GM18498 (cell line): Measurements from ENCODE around the gene DZIP1L.
"Not testable (repeated sequence)": the region's sequence is repeated elsewhere in the genome, so short reads cannot be mapped to it uniquely, and the experiment has no call there.

Experiments
- ATAC-seq: cut with Tn5 transposase; IDR thresholded peaks from one replicate; pipeline ENCODE4 v1.9.1; 2021; ENCODE audit warnings: mild to moderate bottlenecking, moderate library complexity; ENCODE audit not compliant: unreplicated experiment

DZIP1L gene

GRCh38 chr3:138114431-138114918 is 933 bp downstream of the DZIP1L start:
- ATAC-seq, result no peak

- no peak for ATAC-seq
These were observed 2.1 kb downstream of the DZIP1L start for GRCh38 chr3:138113326-138113725.

DNA sequence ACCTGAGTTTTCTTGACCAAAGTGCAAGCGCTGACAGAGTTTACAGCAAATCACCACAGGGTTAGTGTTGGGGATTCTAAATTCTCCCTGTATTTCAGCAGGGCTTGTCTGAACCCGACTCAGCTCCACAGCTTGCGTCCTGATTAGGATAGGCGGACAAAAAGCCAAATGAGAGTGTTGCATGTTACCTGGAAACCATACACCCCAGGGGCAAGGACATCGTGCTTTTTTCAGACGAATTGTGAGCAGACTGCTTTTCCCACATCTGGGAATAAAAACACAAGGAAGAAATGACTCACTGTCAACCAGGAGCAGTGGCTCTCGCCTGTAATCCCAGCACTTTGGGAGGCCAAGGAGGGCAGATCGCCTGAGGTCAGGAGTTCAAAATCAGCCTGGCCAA is 3.0 kb downstream of the DZIP1L start:
- ATAC-seq, result no peak

- ATAC-seq, result no peak
These were observed 9.8 kb downstream of the DZIP1L start for GRCh38 chr3:138105598-138105997.

DNA sequence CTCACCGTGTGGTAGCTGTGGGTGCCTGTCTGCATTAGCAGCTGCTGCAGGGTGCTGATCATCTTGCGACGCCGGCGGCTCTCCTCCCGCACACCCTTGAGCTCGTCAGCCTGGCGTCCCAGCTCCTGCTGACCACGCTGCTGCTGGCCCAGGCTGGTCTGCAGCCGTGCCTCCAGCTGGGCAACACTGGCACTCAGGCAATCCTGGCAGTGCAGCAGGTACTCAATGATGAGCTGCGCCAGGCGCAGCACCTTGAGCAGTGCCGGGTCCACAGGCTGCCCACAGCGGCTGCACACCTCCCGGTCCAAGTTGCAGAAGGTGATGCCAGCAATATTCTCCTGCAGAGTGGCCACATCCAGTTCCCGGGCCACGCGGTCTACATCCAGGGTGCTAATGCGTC is 11.9 kb downstream of the DZIP1L start:
- no peak for ATAC-seq

DNA sequence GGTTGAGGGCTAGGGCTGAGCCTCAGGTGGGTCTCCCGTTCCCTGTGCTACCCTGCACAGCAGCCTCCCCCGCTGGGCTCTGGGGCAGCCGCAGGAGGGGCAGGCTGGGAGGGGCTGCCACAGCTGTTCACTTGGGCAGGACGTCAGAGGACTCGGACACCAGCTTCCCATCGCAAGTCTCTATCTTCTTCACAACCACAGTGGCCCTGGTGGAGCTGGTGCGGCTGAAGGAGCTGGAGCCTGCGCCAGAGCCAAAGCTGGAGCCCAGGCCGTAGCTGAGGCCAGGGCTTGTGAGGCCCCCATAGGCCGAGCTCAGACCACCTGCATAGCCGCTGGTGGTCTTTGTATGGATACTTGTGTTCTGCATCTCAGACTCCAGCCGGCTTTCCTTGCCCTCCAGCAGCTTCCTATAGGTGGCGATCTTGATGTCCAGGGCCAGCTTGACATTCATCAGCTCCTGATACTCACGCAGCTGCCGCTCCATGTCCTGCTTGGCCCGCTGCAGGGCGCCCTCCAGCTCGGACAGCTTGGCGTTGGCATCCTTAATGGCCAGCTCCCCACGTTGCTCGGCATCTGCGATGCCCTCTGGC is 14.0 kb downstream of the DZIP1L start:
- ATAC-seq, result not testable (repeated sequence)

DNA sequence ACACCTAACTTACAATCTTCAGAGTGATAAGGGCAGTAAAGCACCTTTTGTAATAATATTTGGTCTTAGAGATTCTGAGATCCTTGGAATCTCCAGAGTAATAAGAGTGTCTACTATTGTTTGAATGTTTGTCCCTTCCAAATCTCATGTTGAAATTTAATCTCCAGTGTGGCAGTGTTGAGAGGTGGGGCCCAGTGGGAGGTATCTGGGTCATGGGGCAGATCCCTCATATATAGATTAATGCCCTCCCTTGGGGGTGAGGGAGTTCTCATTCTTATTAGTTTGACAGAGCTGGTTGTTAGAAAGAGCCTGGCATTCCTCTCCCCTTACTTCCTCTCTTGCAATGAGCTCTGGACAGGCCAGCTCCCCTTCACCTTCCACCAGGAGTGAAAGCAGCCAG is 16.0 kb downstream of the DZIP1L start:
- no peak for ATAC-seq

- ATAC-seq, result no peak
These were observed 17.9 kb downstream of the DZIP1L start for GRCh38 chr3:138097192-138098172.

GRCh38 chr3:138093721-138094120 is 21.7 kb downstream of the DZIP1L start:
- ATAC-seq, result no peak

DNA sequence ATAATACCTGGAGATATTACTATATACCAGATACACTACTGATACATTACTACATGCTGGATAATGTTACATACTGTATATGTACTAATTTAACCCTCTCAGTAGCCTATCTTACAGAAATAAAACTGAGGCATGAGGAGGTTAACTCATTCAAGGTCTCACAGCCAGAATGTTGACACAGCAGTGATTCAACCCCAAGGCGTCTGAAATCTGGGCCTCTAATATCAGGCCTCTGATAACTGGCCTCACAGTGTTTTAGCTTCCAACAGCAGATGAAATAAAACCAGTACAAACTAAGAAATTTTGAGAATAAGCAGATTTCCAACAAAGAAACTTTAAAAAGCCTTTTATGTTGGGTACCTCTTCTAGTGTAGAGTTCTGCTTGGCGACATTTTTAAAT is 23.4 kb downstream of the DZIP1L start:
- no peak for ATAC-seq

DNA sequence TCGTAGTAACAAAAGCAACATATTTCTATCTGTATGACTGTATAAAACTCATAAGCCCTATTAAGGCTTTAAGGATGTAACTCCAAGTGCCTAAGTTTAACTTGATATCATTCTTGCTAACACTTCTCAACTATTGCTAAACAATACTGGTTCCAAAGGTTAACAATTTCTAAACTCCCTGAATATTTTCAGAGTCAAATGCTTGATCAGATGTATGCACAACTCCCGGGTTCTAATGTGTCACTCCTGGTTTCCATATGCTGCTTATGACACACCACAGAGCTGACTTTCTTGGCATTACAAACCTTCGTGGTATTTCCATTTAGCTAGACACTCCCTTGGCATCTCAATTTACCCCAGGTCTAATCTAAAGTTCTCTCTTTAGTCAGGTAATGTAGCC is 26.3 kb downstream of the DZIP1L start:
- ATAC-seq, result no peak

DNA sequence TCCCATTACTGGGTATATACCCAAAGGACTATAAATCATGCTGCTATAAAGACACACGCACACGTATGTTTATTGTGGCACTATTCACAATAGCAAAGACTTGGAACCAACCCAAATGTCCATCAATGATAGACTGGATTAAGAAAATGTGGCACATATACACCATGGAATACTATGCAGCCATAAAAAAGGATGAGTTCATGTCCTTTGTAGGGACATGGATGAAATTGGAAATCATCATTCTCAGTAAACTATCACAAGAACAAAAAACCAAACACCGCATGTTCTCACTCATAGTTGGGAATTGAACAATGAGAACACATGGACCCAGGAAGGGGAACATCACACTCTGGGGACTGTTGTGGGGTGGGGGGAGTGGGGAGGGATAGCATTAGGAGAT is 29.7 kb downstream of the DZIP1L start:
- not testable (repeated sequence) for ATAC-seq

DNA sequence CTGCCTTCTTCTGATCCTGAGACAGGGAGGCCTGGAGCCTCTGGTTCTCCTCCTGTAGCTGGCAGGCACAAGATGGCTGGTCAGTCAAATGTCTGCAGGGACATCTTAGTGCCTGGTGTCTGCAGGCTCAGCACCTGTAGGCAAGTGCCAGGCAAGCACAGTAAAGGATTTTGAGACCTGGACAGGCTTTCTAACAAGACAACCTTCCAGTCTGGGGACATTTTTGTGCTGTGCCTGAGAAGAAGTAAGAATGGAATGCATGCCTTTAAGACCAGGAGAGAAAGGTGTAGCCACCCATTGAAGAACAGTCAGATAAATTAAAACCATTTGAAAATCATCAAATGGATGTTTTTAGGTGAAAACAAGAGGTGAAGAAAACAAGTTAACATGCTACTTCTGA is 31.2 kb downstream of the DZIP1L start:
- ATAC-seq, result no peak

- peak; percentile 36 for ATAC-seq
These were observed 32.4 kb downstream of the DZIP1L start for GRCh38 chr3:138082992-138083386.

GRCh38 chr3:138082085-138082991 is 33.1 kb downstream of the DZIP1L start:
- ATAC-seq, result peak; percentile 91

DNA sequence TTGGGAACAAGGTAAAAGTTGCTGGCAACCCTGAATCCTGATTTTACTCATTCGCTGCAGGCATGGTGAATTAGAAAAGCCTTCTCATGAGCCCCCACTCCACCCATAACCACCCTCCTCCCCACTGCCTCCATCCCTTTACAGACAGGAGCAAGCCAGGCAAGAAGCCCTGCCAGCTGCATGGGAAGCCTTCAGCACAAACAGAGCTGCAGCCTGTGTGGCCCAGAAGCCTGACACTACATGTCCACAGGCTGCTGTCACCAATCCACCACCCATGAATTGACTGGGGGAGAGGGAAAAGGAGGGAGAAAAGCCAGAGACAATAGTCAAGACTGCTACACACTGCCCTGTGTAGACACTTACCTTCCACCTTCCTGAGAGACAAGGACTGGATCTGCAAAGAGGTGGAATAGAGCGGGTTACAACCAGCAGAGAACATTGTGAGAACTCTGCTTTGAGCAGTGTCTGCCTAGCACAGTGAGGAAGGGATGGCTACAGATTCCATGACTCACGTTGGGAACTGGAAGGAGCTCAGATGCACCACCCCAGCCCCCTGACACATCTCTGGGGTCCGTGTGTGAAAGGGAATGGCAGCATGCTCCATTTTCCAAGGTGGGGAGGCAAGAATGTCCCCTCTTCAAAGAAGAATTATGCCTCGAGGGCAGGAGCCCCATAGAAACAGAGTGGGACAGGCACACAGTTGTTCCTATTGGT is 33.9 kb downstream of the DZIP1L start:
- ATAC-seq, result no peak

GRCh38 chr3:138079901-138080300 is 35.5 kb downstream of the DZIP1L start:
- no peak for ATAC-seq

DNA sequence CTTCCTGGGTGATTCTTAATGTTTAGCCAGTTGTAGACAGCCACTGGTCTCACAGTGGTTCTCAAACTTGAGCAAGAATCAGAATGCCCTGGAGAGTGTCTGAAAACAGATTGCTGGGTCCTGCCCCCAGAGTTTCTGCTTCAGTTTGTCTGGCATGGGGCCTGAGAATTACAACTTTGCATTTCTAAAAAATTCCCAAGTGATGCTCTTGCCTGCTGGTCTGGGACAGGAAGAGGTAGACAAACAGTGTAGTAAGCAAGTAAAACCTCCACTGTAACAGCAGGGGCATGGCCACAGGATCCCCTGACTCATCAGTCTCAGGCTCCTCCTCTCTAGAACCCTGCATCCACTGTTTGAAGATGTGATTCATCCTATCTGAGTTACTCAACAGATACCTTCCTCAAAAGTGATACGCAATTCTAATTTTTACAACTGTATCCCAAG is 36.5 kb downstream of the DZIP1L start:
- no peak for ATAC-seq

- ATAC-seq, result no peak
These were observed 37.3 kb downstream of the DZIP1L start for GRCh38 chr3:138078096-138078495.

DNA sequence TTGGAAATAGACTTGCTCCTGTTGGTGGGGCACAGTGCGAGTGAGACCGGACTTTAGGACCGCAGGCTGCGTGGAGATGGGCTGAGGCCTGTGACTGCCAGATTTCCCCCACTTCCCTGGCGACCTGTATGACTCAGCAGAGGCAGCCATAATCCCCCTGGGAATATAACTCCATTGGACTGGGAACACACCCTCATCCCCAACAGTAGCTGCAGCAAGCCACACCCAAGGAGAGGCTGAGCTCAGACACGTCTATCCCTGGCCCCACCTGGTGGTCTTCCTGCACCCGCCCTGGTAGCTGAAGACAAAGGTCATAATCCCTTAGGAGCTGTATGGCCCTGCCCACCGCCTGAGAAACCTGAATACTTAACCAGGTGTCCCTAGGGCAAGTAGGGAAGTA is 42.6 kb downstream of the DZIP1L start:
- no peak for ATAC-seq
